PC-3 (cell line): ENCODE results near the gene USP17L20. TPM values are rescaled to one million over a fixed set of nuclear protein-coding genes. Genes with fewer than 3 reads are reported as not detected.
"Not testable (repeated sequence)": the region's sequence is repeated elsewhere in the genome, so short reads cannot be mapped to it uniquely, and the experiment has no call there.

Experiments
- ATAC-seq: fragments of 200-7000 bp; cut with Tn5 transposase; 2 replicates; pipeline ENCODE4 v1.9.1; 2020; ENCODE audit warnings: mild to moderate bottlenecking, moderate library complexity
- BruUV-seq: library from RNA; stranded (reverse); fragments of 400-500 nt; replicated peaks from 2 replicates; lab custom pipeline; 2021; lab: Mats Ljungman, UMichigan
- CTCF ChIA-PET: fragments of 300-600 bp; sonication (Branson Sonifier 250); formaldehyde crosslinking; loops from one replicate; lab custom pipeline; 2022; ENCODE audit warnings: antibody characterized with exemption; lab: Charles Lee
- POLR2A ChIA-PET: fragments of 300-600 bp; sonication (Branson Sonifier 250); formaldehyde crosslinking; loops from one replicate; lab custom pipeline; 2022; ENCODE audit warnings: antibody characterized with exemption; ENCODE audit not compliant: unreplicated experiment; lab: Charles Lee
- DNase-seq: peaks from one replicate; pipeline ENCODE4 v3.0.0-alpha.2; 2015
- H2AFZ ChIP-seq: fragments of 300-600 bp; sonication (generic); 2 replicates; pipeline ENCODE4 v1.6.0; 2016; ENCODE audit warnings: antibody characterized with exemption, low read length
- H3F3A ChIP-seq: fragments of 300-600 bp; sonication (generic); one replicate; pipeline ENCODE4 v1.6.0; 2017; ENCODE audit warnings: antibody characterized with exemption, low read length, control low read depth, mild to moderate bottlenecking; ENCODE audit not compliant: unreplicated experiment
- H3K27ac ChIP-seq: fragments of 300-600 bp; sonication (generic); 2 replicates; pipeline ENCODE4 v1.5.1; 2016; ENCODE audit warnings: mild to moderate bottlenecking, low read length
- H3K27me3 ChIP-seq: fragments of 300-600 bp; sonication (generic); 2 replicates; pipeline ENCODE4 v1.6.1; 2016; ENCODE audit warnings: low read length, mixed read lengths
- H3K36me3 ChIP-seq: fragments of 300-600 bp; sonication (generic); 2 replicates; pipeline ENCODE4 v1.6.1; 2016; ENCODE audit warnings: low read depth, mixed run types, low read length, mixed read lengths
- H3K4me1 ChIP-seq: fragments of 300-600 bp; sonication (generic); 2 replicates; pipeline ENCODE4 v1.5.1; 2016; ENCODE audit warnings: low read length; ENCODE audit not compliant: insufficient read depth
- H3K4me2 ChIP-seq: fragments of 300-600 bp; sonication (generic); 2 replicates; pipeline ENCODE4 v1.6.0; 2016; ENCODE audit warnings: low read length
- H3K4me3 ChIP-seq: fragments of 300-600 bp; sonication (generic); 2 replicates; pipeline ENCODE4 v1.5.1; 2016; ENCODE audit warnings: mild to moderate bottlenecking, low read length, mixed read lengths
- H3K79me2 ChIP-seq: fragments of 300-600 bp; sonication (generic); 2 replicates; pipeline ENCODE4 v1.6.1; 2017; ENCODE audit warnings: low read length, mixed read lengths
- H3K9ac ChIP-seq: fragments of 300-600 bp; sonication (generic); 2 replicates; pipeline ENCODE4 v1.6.0; 2016; ENCODE audit warnings: mild to moderate bottlenecking, low read length
- H3K9me2 ChIP-seq: fragments of 300-600 bp; sonication (generic); replicated peaks from 2 replicates; pipeline ENCODE4 v1.6.1; 2016; ENCODE audit warnings: mixed run types, low read length, mixed read lengths
- H3K9me3 ChIP-seq: fragments of 300-600 bp; sonication (generic); 2 replicates; pipeline ENCODE4 v1.6.1; 2016; ENCODE audit warnings: low read length, mixed read lengths
- H4K20me1 ChIP-seq: fragments of 300-600 bp; sonication (generic); 2 replicates; pipeline ENCODE4 v1.6.1; 2016; ENCODE audit warnings: low read length, mixed read lengths
- intact Hi-C: fragments of 100-400 bp; cut with micrococcal nuclease; formaldehyde crosslinking; loops from 2 replicates; pipeline ENCODE4 v1.9.0; 2023
- total RNA-seq: library from RNA; depleted of rRNA; stranded (reverse); fragments of >200 nt; gene quantifications from 2 replicates; pipeline ENCODE4 v1.2.3, GENCODE V29; 2014

USP17L20 gene
- total RNA-seq, 1 experiment from 2014 or later = not detected

DNA sequence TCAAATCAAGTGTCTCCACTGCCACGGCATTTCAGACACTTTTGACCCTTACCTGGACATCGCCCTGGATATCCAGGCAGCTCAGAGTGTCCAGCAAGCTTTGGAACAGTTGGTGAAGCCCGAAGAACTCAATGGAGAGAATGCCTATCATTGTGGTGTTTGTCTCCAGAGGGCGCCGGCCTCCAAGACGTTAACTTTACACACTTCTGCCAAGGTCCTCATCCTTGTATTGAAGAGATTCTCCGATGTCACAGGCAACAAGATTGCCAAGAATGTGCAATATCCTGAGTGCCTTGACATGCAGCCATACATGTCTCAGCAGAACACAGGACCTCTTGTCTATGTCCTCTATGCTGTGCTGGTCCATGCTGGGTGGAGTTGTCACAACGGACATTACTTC lies 27.7 kb upstream of the USP17L20 start:
- BruUV-seq, H3K4me1 ChIP-seq, H4K20me1 ChIP-seq, H3K9ac ChIP-seq, H3K36me3 ChIP-seq, H3K79me2 ChIP-seq, H3K4me3 ChIP-seq, H3K27ac ChIP-seq, H3K27me3 ChIP-seq, H3K4me2 ChIP-seq, DNase-seq, H2AFZ ChIP-seq, H3K9me3 ChIP-seq, H3F3A ChIP-seq, ATAC-seq, CTCF ChIA-PET, POLR2A ChIA-PET, intact Hi-C loops, H3K9me2 ChIP-seq: not testable (repeated sequence)

- H3K9ac ChIP-seq, H3K4me3 ChIP-seq, ATAC-seq, H3K4me2 ChIP-seq, H3F3A ChIP-seq, H2AFZ ChIP-seq, H3K9me3 ChIP-seq, H3K36me3 ChIP-seq, H4K20me1 ChIP-seq, DNase-seq, H3K27ac ChIP-seq, BruUV-seq, H3K27me3 ChIP-seq, POLR2A ChIA-PET, CTCF ChIA-PET, H3K79me2 ChIP-seq, H3K9me2 ChIP-seq, intact Hi-C loops, H3K4me1 ChIP-seq: not testable (repeated sequence)
Measured at GRCh38 chr4:9234085-9234484, 23.8 kb upstream of the USP17L20 start, which contains the start of gene USP17L15. Gene USP17L15 (plus strand): TSS chr4:9234385. CDS start chr4:9234385, 0 bp downstream.

GRCh38 chr4:9238461-9238860 lies 19.5 kb upstream of the USP17L20 start:
- CTCF ChIA-PET, H4K20me1 ChIP-seq, DNase-seq, H3K4me3 ChIP-seq, H3K27ac ChIP-seq, H3K9me3 ChIP-seq, BruUV-seq, POLR2A ChIA-PET, H3K4me2 ChIP-seq, H3K27me3 ChIP-seq, H3K36me3 ChIP-seq, H3F3A ChIP-seq, H3K9ac ChIP-seq, ATAC-seq, H3K9me2 ChIP-seq, H3K4me1 ChIP-seq, H3K79me2 ChIP-seq, H2AFZ ChIP-seq, intact Hi-C loops: not testable (repeated sequence)

DNA sequence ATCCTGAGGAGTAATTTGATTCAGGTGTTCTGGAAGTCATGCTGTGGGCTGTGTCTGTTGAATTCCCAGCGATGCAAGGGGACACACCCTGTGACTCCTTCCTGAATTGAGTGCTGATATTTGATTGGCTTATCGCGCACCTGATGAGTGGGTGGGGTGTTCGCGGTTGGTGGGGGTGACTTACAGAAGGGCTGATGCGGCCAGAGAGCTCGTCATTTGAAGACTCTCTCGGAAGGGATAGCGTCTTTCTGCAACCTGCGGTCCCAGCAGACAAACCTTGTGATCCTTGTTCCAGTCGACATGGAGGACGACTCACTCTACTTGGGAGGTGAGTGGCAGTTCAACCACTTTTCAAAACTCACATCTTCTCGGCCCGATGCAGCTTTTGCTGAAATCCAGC lies 14.3 kb upstream of the USP17L20 start, which contains the start of gene USP17L17:
TSS of gene USP17L17 (plus strand) at position 301 of the 400 bp plus-strand sequence. CDS start at position 301, 0 bp downstream.
- intact Hi-C loops, H3K9me3 ChIP-seq, H3K4me3 ChIP-seq, ATAC-seq, H3K9me2 ChIP-seq, H3K4me1 ChIP-seq, H2AFZ ChIP-seq, H3K27ac ChIP-seq, H3K79me2 ChIP-seq, H3K27me3 ChIP-seq, DNase-seq, CTCF ChIA-PET, H4K20me1 ChIP-seq, H3K9ac ChIP-seq, H3K4me2 ChIP-seq, POLR2A ChIA-PET, BruUV-seq, H3F3A ChIP-seq, H3K36me3 ChIP-seq: not testable (repeated sequence)

GRCh38 chr4:9247953-9248680 lies 9.8 kb upstream of the USP17L20 start, which contains the start of gene USP17L18:
Gene USP17L18 (plus strand): TSS chr4:9248630. CDS start chr4:9248630, 0 bp downstream.
- H3K27ac ChIP-seq, H3K9ac ChIP-seq, H3K36me3 ChIP-seq, H3K9me3 ChIP-seq, BruUV-seq, H3K4me1 ChIP-seq, H2AFZ ChIP-seq, intact Hi-C loops, H3K9me2 ChIP-seq, POLR2A ChIA-PET, ATAC-seq, H4K20me1 ChIP-seq, H3K4me2 ChIP-seq, H3F3A ChIP-seq, DNase-seq, CTCF ChIA-PET, H3K27me3 ChIP-seq, H3K79me2 ChIP-seq, H3K4me3 ChIP-seq: not testable (repeated sequence)

DNA sequence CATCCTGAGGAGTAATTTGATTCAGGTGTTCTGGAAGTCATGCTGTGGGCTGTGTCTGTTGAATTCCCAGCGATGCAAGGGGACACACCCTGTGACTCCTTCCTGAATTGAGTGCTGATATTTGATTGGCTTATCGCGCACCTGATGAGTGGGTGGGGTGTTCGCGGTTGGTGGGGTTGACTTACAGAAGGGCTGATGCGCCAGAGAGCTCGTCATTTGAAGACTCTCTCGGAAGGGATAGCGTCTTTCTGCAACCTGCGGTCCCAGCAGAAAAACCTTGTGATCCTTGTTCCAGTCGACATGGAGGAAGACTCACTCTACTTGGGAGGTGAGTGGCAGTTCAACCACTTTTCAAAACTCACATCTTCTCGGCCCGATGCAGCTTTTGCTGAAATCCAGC lies 4.8 kb upstream of the USP17L20 start, which contains the start of gene USP17L19:
TSS of gene USP17L19 (plus strand) at position 301 of the 400 bp plus-strand sequence. CDS start at position 301, 0 bp downstream.
- H3K27me3 ChIP-seq, H2AFZ ChIP-seq, H3K9ac ChIP-seq, H3K79me2 ChIP-seq, H3K9me3 ChIP-seq, H3K27ac ChIP-seq, intact Hi-C loops, H4K20me1 ChIP-seq, ATAC-seq, H3K36me3 ChIP-seq, POLR2A ChIA-PET, H3K9me2 ChIP-seq, H3K4me2 ChIP-seq, CTCF ChIA-PET, BruUV-seq, H3K4me3 ChIP-seq, DNase-seq, H3F3A ChIP-seq, H3K4me1 ChIP-seq: not testable (repeated sequence)
